Activated gamma-delta T cell treated with Interleukin-2 at 50 U/mL for 16 hours (primary cell): ENCODE measurements around the gene BACH2.
A peak's percentile ranks its signal among the peaks of the same experiment; 100 is the strongest.
"Not testable (repeated sequence)": the region's sequence is repeated elsewhere in the genome, so short reads cannot be mapped to it uniquely, and the experiment has no call there.

Source experiments
- DNase-seq: peaks from one replicate; pipeline ENCODE4 v3.0.0-alpha.2; 2020

The BACH2 gene

DNA sequence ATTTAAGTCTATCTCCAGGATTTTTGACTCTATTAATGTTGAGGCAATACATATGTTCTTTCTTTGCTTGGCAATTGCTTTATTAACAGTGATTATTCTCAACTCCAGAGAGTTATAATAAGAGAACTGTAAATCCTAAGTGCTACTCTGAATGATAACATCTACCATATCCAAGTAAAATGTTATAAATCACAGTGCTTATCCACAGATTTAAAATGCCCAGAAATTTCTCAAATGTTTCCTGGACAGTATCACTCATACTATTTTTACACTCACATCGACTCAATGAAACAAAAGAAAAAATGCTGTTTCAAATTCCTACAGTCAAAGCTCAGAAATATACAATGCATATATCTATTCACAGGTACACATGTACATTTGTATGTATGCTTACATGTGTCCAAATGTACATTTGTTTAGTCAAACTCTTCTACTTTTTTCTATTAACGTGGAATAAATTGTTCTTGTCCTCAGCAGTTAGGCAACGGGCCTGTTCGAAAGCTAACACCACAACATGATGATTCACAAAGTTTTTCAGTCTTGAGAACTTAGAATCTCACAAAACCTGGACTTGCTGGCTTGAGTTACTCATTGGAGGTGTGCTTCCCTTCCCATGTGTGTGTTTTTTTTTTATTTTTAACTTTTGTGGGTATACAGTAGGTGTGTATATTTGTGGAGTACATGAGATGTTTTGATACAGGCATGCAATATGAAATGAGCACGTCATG is 209.4 kb downstream of the BACH2 start:
- DNase-seq = no peak

DNA sequence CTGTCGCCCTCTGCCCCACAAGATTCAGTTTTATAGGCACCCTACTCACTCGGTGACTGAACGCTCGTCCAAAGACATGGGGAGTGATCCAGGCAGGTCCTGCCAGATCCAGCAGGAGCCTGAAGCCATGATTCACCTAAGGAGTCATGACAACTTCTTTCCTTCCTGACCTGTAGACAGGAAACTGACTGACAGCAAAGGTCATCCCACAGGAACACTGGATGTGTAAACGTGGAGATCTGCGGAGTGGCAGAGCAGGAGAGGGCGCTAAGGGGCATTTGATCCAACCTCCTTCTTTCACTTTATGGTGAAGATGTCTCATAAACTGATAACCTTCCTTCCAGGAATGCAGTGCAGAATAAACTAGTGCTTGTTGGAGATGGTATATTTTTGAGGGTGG is 210.1 kb downstream of the BACH2 start:
- no peak for DNase-seq

DNA sequence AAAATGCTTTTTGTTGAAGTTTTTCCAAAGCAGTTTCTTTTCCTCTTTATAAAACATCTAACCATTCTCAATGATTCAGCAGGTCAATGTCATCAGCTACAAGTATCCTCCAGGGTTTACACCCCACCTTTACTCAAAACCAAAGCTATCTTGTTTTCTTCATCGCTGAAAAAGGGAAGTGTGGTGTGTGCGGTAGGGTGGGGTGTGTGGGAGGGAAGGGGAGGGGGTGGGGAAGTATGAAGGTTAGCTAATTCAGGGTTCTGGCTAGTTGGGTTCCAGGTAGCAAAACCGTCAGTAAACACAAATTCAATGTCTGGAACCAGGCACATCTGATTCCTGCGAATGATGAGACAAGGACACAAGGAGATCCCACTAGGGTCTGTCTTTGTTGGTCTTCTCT is 212.8 kb downstream of the BACH2 start:
- DNase-seq = peak; percentile 38

DNA sequence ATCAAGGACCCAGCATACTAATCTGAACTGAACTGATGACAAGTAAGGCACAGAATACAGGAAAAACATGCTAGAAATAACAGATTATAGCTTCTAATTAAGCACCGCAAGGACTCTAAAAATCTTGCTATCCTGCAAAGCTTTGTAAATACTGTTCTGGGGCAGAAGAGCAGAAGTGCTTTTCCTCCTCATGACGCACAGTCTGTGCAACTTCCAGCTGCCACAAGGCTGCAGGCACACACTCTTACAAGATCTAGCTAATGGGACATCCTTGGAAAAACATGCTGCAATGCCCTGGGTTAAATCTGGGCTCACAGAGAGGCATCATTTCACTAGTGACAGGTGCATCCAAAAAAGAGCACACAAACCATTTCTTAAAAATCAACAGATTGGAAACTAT is 213.8 kb downstream of the BACH2 start:
- DNase-seq = no peak

DNA sequence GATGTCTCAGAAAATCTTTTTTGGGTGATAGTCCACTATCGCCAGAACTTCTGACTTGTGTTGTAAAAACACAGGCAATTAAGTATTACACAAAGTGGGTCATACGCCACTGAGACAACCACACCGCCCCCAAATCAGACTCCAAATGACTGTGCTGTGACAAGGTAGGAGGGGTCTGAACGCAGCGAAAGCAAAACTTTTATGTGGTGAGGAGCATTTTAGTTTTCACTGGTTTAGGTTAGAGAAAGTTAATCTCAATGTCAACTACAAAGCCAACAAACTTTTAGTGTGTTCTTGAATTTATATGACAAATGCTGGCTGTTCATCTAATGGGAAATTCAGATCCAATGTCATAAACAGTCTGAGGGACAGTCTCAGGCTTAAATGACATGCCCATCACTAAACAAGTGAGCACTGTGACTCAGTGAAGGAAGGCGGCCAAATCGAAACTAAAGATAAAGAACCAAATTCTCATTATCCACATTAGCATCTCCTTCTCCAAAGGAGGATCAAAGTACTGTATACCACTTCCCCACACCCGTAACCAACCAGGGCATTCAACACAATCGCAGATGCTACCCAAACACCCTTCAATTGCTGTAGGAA is 215.7 kb downstream of the BACH2 start:
- peak; percentile 47 for DNase-seq

DNA sequence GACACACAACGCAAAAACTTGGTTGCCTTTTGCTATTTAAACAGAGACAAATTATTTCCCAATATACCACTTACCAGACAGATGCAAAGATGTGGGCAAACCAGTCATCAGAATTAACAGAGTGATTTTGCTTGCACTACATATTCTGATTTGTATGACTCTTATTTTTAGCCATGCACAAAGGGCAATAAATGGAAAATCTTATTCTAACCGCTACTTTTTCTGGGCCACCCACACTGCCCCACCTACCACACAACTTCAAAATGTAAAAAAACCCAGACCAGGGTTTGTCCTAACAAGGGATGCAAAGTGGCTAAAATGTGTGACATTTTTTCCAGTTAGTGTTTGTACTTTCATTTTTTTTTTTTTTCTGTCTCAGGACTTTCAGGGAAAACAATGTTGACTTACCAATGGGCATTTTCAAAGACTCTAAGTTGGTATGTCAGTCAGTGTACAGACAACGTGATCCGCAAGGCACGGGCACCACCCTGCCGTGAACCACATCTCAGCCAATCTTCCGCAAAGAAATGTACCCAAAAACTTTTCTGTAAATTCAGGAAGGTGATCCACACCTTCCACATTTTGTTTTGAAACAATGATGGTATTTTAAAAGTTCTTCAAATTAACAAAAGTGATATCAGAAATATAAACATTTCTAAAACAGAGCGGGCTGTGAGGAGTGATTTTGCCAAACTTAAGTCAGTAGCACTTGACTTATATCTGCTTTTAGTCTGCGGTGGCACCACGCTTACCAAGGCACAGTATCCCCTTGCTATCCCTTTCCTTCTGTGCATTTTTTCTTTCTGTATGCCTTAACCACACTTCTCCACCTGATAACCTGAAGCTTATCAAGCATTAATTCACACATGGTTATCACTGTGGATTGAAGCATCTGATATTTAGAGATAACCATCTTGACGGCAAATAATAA is 216.8 kb downstream of the BACH2 start:
- no peak for DNase-seq

DNA sequence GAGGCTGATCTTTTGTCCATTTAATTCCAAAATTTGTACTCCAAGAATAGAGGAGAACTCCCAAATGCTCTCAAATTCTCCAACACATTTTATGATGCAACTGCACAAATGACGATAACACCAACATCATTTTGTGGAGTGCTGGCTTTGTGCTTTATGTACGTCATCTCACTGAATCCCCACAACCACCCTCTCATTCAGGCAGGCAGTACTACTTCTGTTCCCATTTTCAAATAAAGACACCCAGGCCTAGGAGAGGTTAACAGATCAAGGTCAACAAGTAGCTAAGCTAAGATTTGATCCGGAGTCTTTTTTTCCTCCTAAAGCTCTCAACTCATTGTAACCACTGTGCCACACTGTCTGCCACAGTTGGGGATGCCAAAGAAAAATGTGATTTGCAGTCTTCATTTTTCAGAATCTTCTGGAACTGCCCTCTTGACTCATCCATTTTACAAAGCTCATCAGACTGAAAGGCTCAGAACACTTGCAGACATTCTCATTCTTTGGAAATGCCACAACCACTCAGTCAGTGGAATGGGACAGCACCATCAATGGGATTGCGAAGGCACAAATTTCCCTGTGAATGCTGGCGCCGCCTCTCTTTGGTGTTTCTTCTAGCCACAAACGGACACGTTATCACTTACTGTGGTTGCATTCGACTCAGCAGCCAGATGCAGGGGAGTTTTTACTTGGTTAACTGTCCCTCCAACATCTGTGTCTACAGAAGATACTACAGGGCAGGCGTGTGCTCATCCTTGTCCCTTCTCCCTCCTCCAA is 217.9 kb downstream of the BACH2 start:
- DNase-seq = no peak

DNA sequence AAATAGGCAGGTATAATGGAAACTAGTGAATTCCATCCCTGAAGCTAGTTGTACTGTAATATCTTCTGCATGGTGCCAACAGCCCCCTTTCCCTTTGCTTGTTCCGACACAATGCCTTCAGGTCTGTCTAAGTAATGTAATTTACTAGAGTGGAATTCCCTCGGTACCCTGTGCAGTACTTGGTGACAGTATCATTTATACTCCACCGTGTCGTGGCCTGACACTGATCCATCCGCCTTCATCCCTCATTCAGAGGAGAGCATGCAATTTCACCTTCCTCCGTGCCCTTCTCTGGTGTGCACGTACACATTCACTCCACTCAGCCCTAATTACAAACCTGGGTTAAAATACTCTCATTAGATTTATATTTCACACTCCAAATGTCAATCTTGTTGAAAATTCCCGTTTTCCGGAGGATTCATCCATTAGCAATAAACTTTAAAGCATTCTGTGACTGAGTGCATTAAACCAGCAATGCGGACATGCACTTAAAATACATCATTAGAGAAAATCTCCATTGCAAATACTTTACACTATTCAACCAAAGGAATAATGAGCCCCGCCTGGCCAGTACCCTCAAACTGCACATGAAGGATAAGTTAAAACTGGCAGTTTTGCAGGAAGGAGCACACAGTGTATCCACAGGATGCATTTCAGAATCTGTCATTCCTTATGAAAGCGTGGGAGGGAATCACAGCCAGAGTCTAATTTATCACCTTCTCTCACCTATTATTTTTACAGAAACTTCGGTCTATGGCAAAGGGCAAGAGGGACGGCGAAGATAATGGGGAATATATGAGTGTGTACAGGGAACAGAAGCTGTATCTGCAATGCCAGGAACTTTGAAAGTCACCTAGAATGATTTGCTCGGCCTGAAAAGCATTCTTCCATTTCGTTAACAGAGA is 219.9 kb downstream of the BACH2 start:
- no peak for DNase-seq

DNA sequence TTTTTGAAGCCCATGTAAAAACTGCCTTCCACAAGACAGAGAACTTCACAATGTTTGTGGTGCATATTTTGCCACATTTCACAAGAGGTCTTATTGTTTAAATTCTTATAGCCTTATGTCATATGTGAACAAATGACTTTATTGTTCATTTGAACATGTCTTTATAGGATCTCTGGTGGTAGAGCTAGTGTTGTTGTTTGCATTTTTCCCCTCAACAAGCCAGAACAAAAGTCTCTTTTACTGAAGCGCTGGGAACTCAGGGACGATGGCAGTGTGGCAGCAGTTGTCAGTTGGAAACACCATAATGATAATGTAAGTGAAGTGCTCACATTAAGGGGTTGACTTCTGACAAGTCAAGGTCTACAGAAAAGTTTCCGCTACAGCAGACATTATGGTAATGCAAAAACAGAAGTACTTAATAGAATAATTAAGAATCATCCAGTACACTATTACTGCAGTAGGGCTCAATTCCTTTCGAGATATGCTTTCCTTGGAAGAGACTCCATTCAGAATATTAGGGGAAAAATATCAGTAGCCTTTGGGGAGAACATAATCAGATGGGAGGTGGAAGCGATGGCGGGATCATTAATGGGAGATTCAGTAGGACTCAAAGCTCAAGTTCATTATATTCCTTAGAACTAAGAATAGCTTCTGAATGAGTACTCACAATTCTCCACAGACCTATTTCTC is 222.3 kb downstream of the BACH2 start:
- no peak for DNase-seq

DNA sequence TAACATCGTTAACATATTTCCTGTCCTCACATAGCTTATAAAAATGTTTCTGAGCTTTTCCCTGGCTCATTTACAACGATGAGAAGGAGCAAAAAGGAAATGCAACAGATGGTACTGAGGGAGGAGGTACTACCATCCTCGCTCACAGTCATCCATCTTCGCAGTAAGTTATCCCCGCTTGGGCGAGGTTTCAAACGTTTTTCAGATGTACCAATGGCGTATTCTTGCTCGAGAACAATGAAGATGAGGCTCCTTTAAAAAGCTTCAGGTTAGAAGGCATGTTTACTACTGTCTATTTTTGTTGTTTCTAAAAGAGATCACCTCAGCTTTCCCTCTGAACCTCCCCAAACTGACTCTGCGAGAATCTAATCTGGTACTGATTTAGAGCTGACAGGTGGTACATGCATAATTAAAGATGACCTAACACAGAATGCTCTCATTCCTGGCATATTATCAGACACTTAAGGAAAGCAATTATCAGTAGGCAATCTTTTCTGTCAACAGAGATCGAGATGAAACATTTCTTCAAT is 223.6 kb downstream of the BACH2 start:
- no peak for DNase-seq

DNA sequence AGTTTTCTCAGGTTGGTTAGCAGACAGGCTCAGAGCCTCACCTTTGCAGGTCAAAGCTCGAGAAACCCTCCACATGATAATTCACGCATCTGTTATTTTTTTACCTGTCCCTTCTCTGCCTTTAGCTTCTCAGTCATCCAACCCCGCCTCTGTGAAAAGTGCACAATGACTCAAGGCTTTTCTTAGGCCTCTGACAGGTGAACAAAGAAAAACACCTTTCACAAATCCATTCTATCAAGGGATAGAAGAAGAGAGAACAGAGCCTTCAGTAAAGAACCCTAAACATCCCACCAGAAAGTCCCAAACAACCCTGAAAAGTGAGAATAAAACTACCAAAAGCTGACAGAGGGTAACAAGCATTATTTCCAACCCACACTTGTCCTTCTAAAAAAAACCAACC is 224.1 kb downstream of the BACH2 start:
- DNase-seq = no peak

DNA sequence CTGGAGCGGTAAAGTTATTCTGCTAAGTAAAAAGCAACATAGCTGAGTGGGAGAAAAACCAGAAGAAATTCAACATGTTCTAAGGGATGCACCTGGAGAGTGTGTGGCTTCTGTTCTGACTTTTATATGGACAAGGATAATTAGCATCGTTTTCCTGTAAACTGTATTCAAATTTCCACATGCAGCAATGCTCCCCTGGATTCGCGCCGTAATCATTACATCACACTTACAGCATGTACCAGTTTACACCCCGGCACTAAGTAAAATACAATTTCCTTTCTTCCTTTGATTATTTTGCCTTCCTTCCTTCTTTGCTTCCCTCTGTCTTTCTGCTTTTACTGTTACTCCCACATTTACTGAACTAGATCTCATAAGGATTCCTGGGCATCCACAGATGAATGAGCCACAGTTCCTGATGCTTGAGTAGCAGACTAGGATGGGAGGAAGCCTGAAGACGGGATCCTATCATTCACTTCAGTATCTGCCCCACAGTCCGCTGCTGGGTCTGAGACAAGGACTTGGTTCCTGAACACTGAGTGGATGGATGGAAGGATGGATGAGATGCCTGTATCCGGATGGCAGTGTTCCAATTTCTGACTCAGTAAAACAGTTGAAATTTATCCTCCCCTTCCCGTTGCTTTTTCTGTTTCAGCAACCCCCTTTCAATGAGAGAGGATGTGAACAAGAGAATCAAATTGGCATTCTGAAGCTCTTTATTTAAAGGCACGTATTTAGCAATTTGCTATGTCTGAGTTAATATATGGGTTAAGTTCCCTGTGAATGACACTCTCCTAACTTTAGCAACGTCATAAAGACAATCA is 227.7 kb downstream of the BACH2 start:
- DNase-seq = no peak

DNA sequence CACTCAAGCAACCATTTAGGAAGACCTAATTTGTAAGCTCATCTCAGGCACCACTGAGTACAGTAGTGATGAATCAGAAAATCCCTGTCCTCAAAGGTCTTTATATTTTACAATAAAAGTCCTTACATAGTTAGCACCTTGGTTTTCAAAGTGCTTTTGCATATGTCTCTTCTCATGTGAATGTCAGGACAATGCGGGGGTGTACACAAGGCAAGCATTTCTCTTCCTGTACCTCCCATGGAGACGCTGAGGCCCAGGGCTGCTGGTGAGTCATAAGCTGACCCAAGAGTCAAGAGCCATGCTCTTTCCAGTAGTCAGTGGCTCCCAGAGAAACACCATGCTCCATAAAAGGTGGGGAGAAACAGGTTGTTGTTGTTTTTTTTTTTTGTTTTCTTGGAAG is 228.4 kb downstream of the BACH2 start:
- no peak for DNase-seq

DNA sequence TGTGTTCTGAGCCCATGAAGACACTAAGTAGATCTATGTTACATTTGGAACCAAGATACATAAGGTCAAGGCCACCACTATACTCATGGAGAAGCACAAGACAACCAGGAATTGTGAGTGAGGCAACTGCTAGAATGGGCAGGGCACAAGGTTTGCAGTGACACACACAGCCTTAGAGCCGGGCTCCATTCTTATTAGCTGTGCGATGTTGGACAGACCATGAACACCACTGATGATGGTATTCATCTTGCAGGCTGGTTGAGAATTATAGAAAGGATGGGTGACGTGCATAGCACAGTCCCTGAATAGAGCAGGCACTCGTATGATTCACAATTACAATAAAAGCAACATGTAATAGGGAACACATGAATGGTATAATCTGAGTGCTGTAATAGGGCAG is 229.9 kb downstream of the BACH2 start:
- DNase-seq = no peak

DNA sequence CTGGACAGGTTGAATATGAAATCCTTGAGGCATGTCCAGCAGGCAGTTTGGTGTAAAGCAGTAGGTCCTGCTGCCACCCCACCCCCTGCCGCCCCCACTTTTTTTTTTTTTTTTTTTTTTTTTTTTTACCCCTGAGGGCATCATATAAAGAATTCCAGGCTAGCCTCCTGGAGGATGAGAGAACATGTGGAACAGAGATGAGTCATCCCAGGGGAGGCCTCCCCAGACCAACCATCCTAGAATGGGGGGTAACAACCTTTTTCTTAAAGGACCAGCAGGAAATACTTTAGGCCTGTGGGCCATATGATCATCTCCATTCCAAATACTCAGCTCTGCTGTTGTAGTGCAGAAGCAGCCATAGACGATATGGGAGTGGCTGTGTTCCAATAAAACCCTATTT is 231.5 kb downstream of the BACH2 start:
- DNase-seq = no peak

DNA sequence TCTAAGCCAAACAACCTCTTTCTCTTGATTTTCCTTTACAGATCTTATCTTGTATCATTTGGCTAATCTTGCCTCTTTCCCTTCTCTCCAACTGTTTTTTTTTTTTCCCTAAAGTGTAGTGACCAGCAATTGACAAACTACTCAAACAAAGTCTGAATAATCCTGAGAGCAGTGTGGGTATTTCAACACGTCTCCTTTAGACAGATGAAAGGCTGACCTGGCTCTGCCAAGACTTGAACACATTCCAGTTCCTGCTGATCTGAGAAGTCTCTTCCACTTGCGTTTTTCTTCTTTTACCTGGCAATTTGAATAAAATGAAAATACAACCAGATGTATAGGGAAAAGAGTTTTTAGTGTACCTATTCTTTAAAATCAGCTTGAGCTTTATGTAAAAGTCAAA is 234.0 kb downstream of the BACH2 start:
- DNase-seq = no peak

DNA sequence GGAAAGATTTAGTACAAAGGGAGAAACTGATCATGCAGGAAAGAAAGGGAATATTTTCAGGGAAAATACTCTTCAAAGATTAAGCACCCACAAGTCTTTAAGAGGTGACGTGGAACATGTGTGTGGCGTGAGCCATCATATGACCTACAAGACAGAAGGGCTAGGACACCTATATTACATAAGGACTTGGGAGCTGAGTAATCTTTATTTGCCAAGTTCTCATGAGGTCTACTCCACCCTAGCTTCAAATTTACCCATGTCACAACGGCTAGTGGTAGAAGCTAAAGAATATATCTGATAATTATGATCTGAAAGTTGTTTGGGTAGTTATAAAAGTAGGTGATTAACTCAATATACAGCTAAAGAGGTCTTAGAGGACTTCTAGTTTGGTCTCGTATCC is 234.6 kb downstream of the BACH2 start:
- DNase-seq = no peak

DNA sequence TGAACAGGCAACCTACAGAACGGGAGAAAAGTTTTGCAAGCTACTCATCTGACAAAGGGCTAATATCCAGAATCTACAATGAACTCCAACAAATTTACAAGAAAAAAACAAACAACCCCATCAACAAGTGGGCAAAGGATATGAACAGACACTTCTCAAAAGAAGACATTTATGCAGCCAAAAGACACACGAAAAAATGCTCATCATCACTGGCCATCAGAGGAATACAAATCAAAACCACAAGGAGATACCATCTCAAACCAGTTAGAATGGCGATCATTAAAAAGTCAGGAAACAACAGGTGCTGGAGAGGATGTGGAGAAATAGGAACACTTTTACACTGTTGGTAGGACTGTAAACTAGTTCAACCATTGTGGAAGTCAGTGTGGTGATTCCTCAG is 237.5 kb downstream of the BACH2 start:
- DNase-seq = not testable (repeated sequence)

DNA sequence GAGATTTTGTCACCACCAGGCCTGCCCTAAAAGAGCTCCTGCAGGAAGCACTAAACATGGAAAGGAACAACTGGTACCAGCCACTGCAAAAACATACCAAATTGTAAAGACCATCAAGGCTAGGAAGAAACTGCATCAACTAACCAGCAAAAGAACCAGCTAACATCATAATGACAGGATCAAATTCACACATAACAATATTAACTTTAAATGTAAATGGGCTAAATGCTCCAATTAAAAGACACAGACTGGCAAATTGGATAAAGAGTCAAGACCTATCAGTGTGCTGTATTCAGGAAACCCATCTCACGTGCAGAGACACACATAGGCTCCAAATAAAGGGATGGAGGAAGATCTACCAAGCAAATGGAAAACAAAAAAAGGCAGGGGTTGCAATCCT is 240.7 kb downstream of the BACH2 start:
- DNase-seq = not testable (repeated sequence)

DNA sequence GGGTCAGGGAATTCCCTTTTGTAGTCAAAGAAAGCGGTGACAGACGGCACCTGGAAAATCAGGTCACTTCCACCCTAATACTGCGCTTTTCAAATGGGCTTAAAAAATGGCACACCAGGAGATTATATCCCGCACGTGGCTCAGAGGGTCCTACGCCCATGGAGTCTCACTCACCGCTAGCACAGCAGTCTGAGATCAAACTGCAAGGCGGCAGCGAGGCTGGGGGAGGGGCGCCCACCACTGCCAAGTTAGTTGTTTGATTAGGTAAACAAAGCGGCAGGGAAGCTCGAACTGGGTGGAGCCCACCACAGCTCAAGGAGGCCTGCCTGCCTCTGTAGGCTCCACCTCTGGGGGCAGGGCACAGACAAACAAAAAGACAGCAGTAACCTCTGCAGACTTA is 242.4 kb downstream of the BACH2 start:
- not testable (repeated sequence) for DNase-seq
